GM19467 (cell line): Measurements from ENCODE around the gene PDCD6IP.
"Not testable (repeated sequence)": the region's sequence is repeated elsewhere in the genome, so short reads cannot be mapped to it uniquely, and the experiment has no call there.

Experiments used
- ATAC-seq: cut with Tn5 transposase; IDR thresholded peaks from one replicate; pipeline ENCODE4 v1.9.1; 2021; ENCODE audit warnings: mild to moderate bottlenecking, moderate library complexity; ENCODE audit not compliant: unreplicated experiment

PDCD6IP gene

GRCh38 chr3:33839283-33839682, 40.9 kb downstream of the PDCD6IP start:
- ATAC-seq: no peak

GRCh38 chr3:33840179-33840578, 41.7 kb downstream of the PDCD6IP start:
- no peak for ATAC-seq

- ATAC-seq: no peak
Observed at GRCh38 chr3:33848624-33849347, 50.4 kb downstream of the PDCD6IP start.

- ATAC-seq: not testable (repeated sequence)
Observed at GRCh38 chr3:33850599-33850998, 52.2 kb downstream of the PDCD6IP start.

GRCh38 chr3:33855407-33855806, 57.0 kb downstream of the PDCD6IP start:
- ATAC-seq: not testable (repeated sequence)

DNA sequence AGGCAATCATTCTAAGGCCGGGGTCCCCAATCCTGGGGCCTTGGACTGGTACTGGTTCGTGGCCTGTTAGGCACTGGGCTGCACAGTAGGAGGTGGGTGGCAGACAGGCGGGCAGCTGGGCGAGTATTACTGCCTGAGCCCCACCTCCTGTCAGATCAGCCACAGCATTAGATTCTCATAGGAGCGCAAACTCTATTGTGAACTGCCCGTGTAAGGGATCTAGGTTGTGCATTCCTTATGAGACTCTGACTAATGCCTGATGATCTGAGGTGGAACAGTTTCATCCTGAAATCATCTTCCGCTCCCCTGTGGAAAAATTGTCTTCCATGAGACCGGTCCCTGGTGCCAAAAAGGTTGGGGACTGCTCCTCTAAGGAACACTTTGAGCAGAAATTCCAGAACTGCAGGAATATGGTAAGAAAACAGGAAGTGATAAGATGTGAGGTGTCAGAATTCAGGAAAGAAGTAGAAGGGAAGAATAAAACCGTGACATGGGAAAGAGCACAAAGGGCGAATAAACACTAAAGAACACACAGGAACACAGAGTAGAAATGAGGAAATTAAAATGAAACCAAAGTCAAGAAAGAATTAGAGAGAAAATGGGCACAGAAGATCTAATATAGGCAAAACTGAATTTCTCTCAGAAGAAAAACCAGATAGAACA, 57.6 kb downstream of the PDCD6IP start:
- no peak for ATAC-seq

GRCh38 chr3:33857701-33858100, 59.3 kb downstream of the PDCD6IP start:
- ATAC-seq: not testable (repeated sequence)

GRCh38 chr3:33858131-33858530, 59.7 kb downstream of the PDCD6IP start:
- no peak for ATAC-seq

DNA sequence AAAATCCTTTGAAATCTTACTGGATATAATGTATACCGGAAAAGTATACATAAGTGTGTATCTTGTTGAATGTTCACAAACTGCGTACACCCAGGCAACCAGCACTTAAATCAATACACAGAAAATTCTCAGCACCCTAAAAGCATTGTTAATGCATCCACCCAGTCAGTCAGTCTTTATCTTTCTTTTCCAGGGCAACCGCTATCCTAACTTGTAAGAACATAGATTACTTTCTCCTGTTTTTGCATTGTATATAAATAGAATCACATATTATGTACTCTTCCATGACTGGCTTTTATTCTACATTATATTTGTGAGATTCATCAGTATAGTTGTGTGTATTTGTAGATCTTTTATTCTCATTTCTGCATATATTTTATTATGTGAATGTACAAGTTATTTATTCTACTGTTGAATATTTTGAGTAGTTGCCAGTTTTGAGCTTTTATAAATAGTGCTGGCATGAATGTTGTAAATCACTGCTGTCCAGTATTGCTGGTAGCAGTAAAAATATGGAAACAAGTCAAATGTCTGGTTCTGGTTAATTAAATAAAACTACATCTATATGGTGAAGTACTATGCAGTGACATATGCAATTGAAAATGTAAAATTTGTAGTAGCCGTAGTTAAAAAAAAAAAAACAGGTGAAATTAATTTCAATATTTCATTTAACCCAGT, 62.1 kb downstream of the PDCD6IP start:
- ATAC-seq: no peak

- ATAC-seq: no peak
Observed at GRCh38 chr3:33865133-33865532, 66.7 kb downstream of the PDCD6IP start.

DNA sequence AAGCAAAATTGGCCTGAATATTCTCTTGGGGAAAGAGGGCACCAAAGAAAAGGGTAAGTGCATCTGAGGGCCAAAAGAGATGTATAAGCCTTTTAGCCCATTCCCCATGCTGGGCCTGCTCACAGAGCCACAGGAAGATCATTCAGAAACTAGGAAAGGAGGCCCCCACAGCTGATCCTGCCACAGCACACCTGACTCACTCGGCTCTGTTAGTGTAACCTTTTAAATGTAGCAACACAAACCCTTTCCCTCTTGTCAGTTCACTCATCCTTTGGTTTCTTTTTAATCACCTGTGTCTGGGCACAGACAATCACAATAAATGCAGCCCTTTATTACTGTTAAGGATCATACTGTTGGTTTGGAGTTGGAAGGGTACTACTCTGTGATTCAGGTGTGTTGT, 69.9 kb downstream of the PDCD6IP start:
- no peak for ATAC-seq

DNA sequence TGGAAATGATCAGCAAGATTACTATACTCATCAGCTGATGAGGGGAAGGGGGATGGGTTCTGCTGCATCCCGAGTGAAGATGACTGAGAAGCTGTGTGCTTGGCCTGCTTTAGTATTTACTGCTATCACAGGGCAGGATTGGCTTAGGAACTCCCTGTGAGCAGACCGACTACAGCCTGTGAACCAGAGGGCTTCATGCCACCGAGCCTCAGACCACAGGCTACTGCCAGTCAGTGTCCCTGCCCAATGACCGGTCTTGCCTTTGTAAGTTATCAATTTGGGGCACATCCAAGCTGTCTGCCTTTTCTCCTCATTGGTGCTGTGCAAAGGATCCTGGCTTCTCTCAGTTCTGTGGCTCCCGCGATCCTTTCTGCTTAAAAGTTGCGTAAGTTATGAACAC, 71.5 kb downstream of the PDCD6IP start:
- no peak for ATAC-seq

DNA sequence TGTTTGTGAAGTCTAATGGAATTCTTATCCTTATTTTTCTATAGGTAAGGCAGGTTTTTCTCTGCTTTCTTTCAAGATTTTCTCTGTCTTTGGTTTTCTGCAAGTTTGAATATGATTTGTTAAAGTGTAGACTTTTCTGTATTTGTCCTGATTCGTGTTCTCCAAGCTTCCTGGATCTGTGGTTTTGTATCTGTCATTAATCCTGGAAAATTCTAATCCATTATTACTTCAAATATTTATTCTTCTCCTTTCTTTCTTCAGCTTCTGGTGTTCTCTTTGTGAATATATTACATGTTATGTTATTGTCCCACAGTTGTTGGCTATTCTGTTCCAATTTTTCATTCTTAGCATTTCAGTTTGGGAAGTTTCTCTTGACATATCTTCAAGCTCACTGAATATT, 76.4 kb downstream of the PDCD6IP start:
- no peak for ATAC-seq

DNA sequence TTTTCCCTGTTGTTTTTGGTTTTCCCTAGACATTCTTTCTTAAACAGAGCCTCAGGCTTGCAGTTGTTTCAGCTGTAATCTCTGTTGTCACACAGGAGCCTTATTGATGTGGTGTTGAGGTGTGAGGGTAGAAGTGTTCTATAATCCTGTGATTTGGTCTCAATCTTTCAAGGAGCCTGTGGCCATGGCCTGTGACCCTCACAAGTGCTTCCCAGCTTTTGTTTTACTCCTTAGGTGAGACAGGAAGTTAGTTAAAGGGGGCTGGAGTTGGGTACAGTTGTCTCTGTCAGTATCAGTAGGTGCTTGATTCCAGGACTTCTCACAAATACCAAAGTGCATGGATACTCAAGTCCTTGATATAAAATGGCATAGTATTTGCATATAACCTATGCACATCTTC, 77.2 kb downstream of the PDCD6IP start:
- ATAC-seq: no peak

- ATAC-seq: no peak
Observed at GRCh38 chr3:33877187-33877586, 78.8 kb downstream of the PDCD6IP start.

DNA sequence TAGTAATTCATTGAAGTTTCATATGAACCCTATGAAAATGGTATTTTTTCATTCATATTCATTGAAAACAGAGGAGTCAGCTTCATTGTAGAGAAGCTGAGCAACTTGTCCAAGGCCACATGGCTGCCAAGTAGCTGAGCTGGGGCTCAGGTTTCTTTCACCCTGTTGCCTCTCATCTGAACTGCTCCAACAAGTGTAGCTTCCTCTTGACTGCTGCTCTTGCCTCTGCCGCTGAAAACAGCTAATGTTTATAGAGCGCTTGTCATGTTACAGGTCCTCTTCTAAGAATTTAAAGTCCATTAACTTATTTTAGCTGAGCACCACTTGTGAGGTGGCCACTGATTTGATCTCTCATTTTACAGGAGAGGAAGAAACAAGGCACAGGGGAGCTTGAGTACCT, 81.1 kb downstream of the PDCD6IP start:
- no peak for ATAC-seq

DNA sequence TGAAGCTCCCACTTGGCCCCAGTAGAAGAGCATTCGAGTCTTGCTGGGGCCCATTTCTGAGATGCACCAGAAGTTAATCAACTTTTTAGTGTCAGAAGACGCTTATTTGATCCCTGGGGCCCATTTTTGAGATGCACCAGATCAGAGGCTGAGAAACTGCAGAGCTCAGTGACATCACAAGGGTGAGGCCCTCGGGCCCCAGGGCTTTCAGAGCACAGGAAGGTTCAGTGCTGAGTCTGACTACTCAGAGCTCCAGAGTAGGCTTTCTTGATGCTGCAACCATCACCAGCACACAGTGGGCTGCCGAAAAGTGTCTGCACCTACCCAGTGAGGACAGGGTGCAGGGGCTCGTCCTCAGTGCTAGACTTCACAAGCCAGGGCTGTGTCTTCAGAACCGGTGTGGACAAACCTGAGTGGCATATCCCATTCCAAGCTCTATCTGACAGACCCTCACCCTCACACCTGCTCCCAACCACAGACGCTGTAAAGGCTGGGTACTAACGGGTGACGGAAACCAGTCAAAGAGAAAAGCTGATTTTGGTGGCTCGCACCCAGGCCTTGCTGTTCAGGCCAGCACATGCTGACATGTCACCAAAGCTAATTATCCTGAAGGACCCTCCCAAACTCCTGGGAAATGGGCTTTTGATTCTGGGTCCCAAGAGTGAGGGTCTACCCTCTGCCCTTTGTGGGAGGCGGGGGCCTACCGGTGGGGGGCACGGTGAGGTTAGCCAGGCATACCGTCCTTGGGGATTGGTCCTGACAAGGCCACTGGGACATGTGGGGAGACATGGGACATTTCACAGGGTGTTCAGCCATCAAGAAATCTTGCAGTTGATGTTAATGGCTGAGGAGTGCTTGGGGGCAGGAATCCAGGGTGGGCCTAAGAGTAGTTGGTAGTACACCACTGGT, 83.0 kb downstream of the PDCD6IP start:
- ATAC-seq: no peak

- ATAC-seq: no peak
Observed at GRCh38 chr3:33882296-33882695, 83.9 kb downstream of the PDCD6IP start.

GRCh38 chr3:33883538-33883950, 85.1 kb downstream of the PDCD6IP start:
- no peak for ATAC-seq

DNA sequence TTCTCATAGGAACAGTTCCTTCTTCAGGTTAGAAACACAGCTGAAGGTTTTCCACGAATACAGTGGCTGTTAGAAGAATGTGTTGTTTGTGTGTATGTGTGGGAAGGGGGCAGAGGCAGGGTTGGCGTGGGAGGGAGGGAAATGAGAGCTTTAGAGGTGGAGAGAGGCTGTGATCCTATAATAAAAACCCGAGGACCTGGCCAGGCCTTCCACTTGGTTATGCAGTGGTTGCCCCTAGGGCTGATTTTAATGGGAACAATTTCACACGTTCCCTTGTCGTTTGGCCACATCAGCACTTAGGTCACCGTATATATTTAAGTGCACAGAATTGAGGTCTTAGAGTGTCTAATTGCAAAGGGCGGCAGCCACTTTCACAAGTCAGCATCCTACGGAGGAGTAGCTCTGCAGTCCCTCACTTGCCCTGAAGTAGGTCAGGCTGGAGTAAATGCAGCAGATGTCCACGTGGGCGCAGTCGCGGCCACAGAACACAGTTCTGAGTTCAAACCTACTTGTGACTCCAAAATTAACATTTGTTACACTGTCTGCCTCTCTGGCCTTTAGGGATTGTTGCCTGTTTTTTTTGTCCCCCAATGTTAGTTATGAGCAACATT, 85.6 kb downstream of the PDCD6IP start:
- ATAC-seq: no peak

- no peak for ATAC-seq
Observed at GRCh38 chr3:33884701-33885100, 86.3 kb downstream of the PDCD6IP start.
